SK-N-SH treated with all-trans-retinoic acid at 6 μM for 48 hours (cell line): Measurements from ENCODE around the gene ZNF653.

Experiments used
- ATAC-seq: fragments of 200-7000 bp; cut with Tn5 transposase; 3 replicates; pipeline ENCODE4 v1.9.1; 2020; ENCODE audit warnings: mild to moderate bottlenecking, moderate library complexity
- ARNTL ChIP-seq: fragments of 450-650 bp; formaldehyde crosslinking; IDR thresholded peaks from 2 replicates; pipeline ENCODE4 v1.5.0; 2020; ENCODE audit warnings: low read depth, mild to moderate bottlenecking, moderate library complexity, borderline replicate concordance
- CREB5 ChIP-seq: fragments of 250-450 bp; sonication (Bioruptor Pico); IDR thresholded peaks from 2 replicates; pipeline ENCODE4 v1.5.1; 2020; ENCODE audit warnings: low read depth, mild to moderate bottlenecking, moderate library complexity
- CSRNP3 ChIP-seq: fragments of 250-450 bp; sonication (Bioruptor Pico); IDR thresholded peaks from 2 replicates; pipeline ENCODE4 v1.5.1; 2021; ENCODE audit warnings: mild to moderate bottlenecking, moderate library complexity
- GLIS3 ChIP-seq: fragments of 250-450 bp; sonication (Bioruptor Pico); IDR thresholded peaks from 2 replicates; pipeline ENCODE4 v1.5.0; 2020; ENCODE audit warnings: mild to moderate bottlenecking, moderate library complexity
- ISL1 ChIP-seq: fragments of 250-450 bp; sonication (Bioruptor Pico); IDR thresholded peaks from 2 replicates; pipeline ENCODE4 v2.1.2; 2022; ENCODE audit warnings: mild to moderate bottlenecking, moderate library complexity
- OSR1 ChIP-seq: fragments of 250-450 bp; sonication (Bioruptor Pico); IDR thresholded peaks from 2 replicates; pipeline ENCODE4 v1.8.0; 2022; ENCODE audit warnings: moderate library complexity, mild to moderate bottlenecking, inconsistent platforms
- PATZ1 ChIP-seq: fragments of 250-450 bp; sonication (Bioruptor Pico); IDR thresholded peaks from 2 replicates; pipeline ENCODE4 v1.8.0; 2020; ENCODE audit warnings: mild to moderate bottlenecking, moderate library complexity, borderline replicate concordance
- PPARA ChIP-seq: fragments of 250-450 bp; sonication (Bioruptor Pico); IDR thresholded peaks from 2 replicates; pipeline ENCODE4 v1.5.0; 2020; ENCODE audit warnings: mild to moderate bottlenecking, borderline replicate concordance
- RARB ChIP-seq: fragments of 250-450 bp; sonication (Bioruptor Pico); IDR thresholded peaks from 2 replicates; pipeline ENCODE4 v1.8.0; 2021; ENCODE audit warnings: mild to moderate bottlenecking, moderate library complexity
- SNAI2 ChIP-seq: fragments of 250-450 bp; sonication (Bioruptor Pico); IDR thresholded peaks from 2 replicates; pipeline ENCODE4 v1.5.0; 2020; ENCODE audit warnings: mild to moderate bottlenecking, moderate library complexity
- TCF4 ChIP-seq: fragments of 250-450 bp; sonication (Bioruptor Pico); IDR thresholded peaks from 2 replicates; pipeline ENCODE4 v1.8.0; 2021; ENCODE audit warnings: mild to moderate bottlenecking, moderate library complexity, borderline replicate concordance
- TOX ChIP-seq: fragments of 250-450 bp; sonication (Bioruptor Pico); IDR thresholded peaks from 2 replicates; pipeline ENCODE4 v1.8.0; 2021; ENCODE audit warnings: mild to moderate bottlenecking, moderate library complexity, borderline replicate concordance
- TSHZ2 ChIP-seq: fragments of 250-450 bp; sonication (Bioruptor Pico); IDR thresholded peaks from 2 replicates; pipeline ENCODE4 v1.5.0; 2020; ENCODE audit warnings: mild to moderate bottlenecking, moderate library complexity
- ZC3H10 ChIP-seq: fragments of 250-450 bp; sonication (Bioruptor Pico); IDR thresholded peaks from 2 replicates; pipeline ENCODE4 v1.5.1; 2021; ENCODE audit warnings: mild to moderate bottlenecking, moderate library complexity
- ZFP3 ChIP-seq: fragments of 250-450 bp; sonication (Bioruptor Pico); IDR thresholded peaks from 2 replicates; pipeline ENCODE4 v1.5.0; 2020; ENCODE audit warnings: mild to moderate bottlenecking, moderate library complexity
- ZFP30 ChIP-seq: fragments of 450-650 bp; formaldehyde crosslinking; IDR thresholded peaks from 2 replicates; pipeline ENCODE4 v1.5.0; 2022; ENCODE audit warnings: mild to moderate bottlenecking, moderate library complexity
- ZNF565 ChIP-seq: fragments of 450-650 bp; formaldehyde crosslinking; conservative IDR thresholded peaks from 2 replicates; pipeline ENCODE4 v1.5.0; 2020; ENCODE audit warnings: low read depth, mild to moderate bottlenecking, moderate library complexity
- ZNF70 ChIP-seq: fragments of 450-650 bp; formaldehyde crosslinking; IDR thresholded peaks from 2 replicates; pipeline ENCODE4 v1.5.0; 2020; ENCODE audit warnings: mild to moderate bottlenecking, moderate library complexity
- ZNF8 ChIP-seq: fragments of 450-650 bp; formaldehyde crosslinking; IDR thresholded peaks from 2 replicates; pipeline ENCODE4 v1.5.0; 2020; ENCODE audit warnings: mild to moderate bottlenecking, moderate library complexity
- TF ChIP-seq, protein P1 (sequence below): fragments of 250-450 bp; sonication (Bioruptor Pico); IDR thresholded peaks from 2 replicates; pipeline ENCODE4 v1.8.0; 2021; ENCODE audit warnings: low read depth, mild to moderate bottlenecking, moderate library complexity, borderline replicate concordance

The ZNF653 gene

DNA sequence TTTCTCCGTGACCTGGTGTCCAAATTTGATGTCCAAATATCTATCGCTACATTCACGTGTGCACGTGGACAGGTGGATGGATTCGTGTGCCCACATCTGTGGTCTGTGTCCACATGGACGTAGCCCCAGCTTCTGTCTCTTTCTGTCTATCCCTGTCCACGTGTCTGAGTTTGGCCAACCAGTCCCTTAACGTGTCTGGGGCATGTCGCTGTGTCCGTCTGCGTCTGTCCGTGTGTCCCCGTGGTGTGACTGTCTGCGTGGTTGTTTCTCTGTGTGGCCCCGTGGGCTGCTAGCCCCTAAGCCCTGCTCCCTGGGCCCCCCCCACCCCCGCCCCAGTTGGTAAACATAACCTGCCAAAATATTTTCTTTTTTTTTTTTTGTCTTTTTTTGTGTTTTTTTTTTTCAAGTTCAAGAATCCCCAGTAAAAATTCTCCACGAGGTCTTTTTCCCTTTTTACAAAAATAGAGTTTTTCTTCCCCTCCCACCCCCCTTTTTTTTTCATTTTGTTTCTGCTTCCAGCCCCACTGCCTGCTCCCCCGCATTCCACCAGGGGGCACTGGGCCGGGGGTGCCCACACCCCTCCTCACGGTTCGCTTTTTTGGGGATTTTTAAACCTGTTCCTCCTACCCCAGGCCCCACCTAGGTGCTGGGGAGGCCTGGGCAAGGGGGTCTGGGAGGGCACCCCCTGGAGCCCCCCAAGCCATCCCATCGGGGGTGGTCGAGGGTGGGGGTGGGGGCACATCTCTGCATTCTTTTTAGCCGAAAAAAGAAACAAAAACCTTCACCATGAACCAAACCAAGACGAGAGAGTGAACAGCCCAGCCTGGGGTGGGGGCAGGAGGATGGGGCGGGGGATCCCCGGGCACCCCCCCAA is 51.9 kb downstream of the ZNF653 start (continued):
- no peak for TF ChIP-seq ZNF8 (CRISPR knock-in tag)

- TF ChIP-seq TCF4 (CRISPR knock-in tag) (no peak), ZFP30 (CRISPR knock-in tag) (no peak), PPARA (CRISPR knock-in tag) (no peak), PATZ1 (CRISPR knock-in tag) (no peak), GLIS3 (no peak), ARNTL (CRISPR knock-in tag) (no peak), OSR1 (CRISPR knock-in tag) (no peak)
- TF ChIP-seq, protein P1, sequence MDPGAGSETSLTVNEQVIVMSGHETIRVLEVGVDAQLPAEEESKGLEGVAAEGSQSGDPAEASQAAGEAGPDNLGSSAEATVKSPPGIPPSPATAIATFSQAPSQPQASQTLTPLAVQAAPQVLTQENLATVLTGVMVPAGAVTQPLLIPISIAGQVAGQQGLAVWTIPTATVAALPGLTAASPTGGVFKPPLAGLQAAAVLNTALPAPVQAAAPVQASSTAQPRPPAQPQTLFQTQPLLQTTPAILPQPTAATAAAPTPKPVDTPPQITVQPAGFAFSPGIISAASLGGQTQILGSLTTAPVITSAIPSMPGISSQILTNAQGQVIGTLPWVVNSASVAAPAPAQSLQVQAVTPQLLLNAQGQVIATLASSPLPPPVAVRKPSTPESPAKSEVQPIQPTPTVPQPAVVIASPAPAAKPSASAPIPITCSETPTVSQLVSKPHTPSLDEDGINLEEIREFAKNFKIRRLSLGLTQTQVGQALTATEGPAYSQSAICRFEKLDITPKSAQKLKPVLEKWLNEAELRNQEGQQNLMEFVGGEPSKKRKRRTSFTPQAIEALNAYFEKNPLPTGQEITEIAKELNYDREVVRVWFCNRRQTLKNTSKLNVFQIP (CRISPR knock-in tag), result no peak
- TF ChIP-seq, all 23 proteins: peak for 0
- no peak; the same call in 2 of the 3 replicates for ATAC-seq
Observed at GRCh38 chr19:11452620-11453310, 52.9 kb downstream of the ZNF653 start.

- no peak for ATAC-seq
- TF ChIP-seq OSR1 (CRISPR knock-in tag) (no peak), ZFP3 (no peak), ZNF8 (CRISPR knock-in tag) (no peak), RARB (CRISPR knock-in tag) (no peak), ISL1 (CRISPR knock-in tag) (no peak), PPARA (CRISPR knock-in tag) (no peak), CREB5 (no peak), ZC3H10 (CRISPR knock-in tag) (no peak), GLIS3 (no peak), TSHZ2 (CRISPR knock-in tag) (no peak), SNAI2 (CRISPR knock-in tag) (no peak), ZNF70 (CRISPR knock-in tag) (no peak), CSRNP3 (CRISPR knock-in tag) (no peak), ZFP30 (CRISPR knock-in tag) (no peak), ZNF565 (CRISPR knock-in tag) (no peak), TOX (no peak), ARNTL (CRISPR knock-in tag) (no peak), PATZ1 (CRISPR knock-in tag) (no peak), TCF4 (CRISPR knock-in tag) (no peak)
- TF ChIP-seq, protein P1 (CRISPR knock-in tag), result no peak
Observed at GRCh38 chr19:11451871-11452619, 53.6 kb downstream of the ZNF653 start.
